Activated naive CD4-positive, alpha-beta T cell treated with anti-CD3 and anti-CD28 coated beads, Interleukin-2, amount 10 ng/mL, durations not matched to agents 7 days and 5 days (primary cell): Measurements from ENCODE around the gene SWAP70.

ENCODE experiments used
- CTCF ChIA-PET: fragments of 350-600 bp; sonication (Branson Sonifier 250); formaldehyde crosslinking; loops from one replicate; lab custom pipeline; 2021; ENCODE audit warnings: antibody characterized with exemption; lab: Charles Lee
- DNase-seq: peaks from one replicate; pipeline ENCODE4 v3.0.0-alpha.2; 2020
- H3K27ac Mint-ChIP-seq: one replicate; pipeline ENCODE4 v1.8.0; 2021; ENCODE audit warnings: mild to moderate bottlenecking, moderate library complexity, mixed read lengths
- H3K27me3 Mint-ChIP-seq: one replicate; pipeline ENCODE4 v1.8.0; 2021; ENCODE audit warnings: mild to moderate bottlenecking, mixed read lengths
- H3K36me3 Mint-ChIP-seq: one replicate; pipeline ENCODE4 v1.8.0; 2021; ENCODE audit warnings: mixed read lengths
- H3K4me1 Mint-ChIP-seq: one replicate; pipeline ENCODE4 v1.8.0; 2021; ENCODE audit warnings: mixed read lengths
- H3K4me3 Mint-ChIP-seq: one replicate; pipeline ENCODE4 v1.8.0; 2021; ENCODE audit warnings: mild to moderate bottlenecking, moderate library complexity, mixed read lengths
- H3K9me3 Mint-ChIP-seq: one replicate; pipeline ENCODE4 v1.8.0; 2021; ENCODE audit warnings: mixed read lengths

Gene SWAP70

DNA sequence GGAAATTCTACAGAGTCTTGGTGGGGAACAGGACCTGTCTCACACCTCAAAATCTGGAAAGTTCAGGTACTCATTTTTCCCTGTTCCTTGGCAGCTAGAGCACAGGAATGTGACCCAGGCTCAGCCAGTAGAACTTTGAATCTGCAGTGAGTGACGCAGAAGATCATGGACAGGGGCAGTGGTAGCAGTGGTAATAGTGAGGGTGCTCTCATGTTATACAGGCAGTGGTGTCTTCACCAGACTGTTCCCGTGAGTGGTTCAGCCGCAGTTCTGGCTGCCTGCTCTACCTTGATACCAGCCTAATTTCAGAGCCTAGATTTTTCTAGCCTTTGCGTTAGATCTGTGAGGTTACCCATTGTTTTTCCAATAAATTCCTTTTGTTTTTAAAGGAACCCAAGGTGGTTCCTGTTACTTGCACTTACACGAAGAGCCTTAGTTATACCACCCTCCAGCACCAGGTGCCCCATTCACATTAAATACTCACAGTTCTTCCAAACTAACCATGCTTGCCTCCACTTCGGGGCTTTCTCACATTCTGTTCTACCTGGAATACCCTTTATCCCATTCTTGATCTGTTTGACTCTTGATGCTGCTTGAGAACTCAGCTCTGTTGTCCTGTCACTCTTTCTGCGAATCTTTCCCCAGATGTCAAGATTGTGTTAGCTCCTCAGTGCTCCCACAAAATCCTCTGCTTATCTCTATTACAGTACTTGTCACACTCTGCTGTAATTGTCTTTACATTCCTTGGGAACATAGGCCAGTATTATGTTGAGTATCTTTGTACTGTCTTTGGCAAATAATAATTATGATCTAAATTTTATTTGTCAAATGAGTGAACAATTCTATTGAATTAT lies 47.8 kb downstream of the SWAP70 start:
- H3K36me3 Mint-ChIP-seq = peaks cover 14% of the 10 kb centered on the region
- peaks cover 6% of the 10 kb centered on the region for H3K4me1 Mint-ChIP-seq
- H3K9me3 Mint-ChIP-seq = peaks cover 13% of the 10 kb centered on the region
- CTCF ChIA-PET = no interaction called here
- no peak overlapping the region for H3K4me3 Mint-ChIP-seq
- H3K27ac Mint-ChIP-seq = no peak overlapping the region
- no peaks in the 10 kb centered on the region for H3K27me3 Mint-ChIP-seq
- DNase-seq = no peak

DNA sequence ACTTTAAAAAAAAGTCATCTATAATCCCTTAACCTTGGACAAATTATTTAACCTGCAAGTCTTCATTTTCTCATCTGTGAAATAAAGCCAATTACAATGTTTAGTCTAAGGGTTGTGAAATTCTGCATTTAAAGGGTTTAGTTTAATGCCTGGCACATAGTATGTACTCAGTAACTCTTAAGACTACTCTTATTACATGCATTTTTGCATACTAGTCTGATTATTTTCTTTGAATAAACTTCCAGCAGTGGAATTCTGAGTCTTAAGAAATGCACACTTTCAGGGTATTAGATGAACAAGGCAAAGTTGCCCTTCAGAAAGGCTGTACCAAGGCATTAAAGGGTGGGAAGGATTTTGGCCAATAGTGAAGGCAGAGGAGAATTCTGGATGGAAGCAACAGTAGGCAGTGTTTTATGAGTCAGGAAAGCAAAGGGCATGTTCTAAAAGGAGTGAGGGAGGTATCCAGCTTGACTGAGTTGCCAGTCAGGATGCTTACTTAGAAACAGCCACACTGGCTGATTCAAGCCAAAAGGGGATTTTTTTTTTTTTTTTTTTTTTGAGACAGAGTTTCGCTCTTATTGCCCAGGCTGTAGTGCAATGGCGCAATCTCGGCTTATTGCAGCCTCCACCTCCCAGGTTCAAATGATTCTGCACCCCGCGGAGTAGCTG lies 50.5 kb downstream of the SWAP70 start:
- CTCF ChIA-PET = interaction anchor here (4.2 kb wide), 1 partner anchor 34 kb away, joined by 19 read pairs; no protein-coding TSS in a partner anchor
- peaks cover 16% of the 10 kb centered on the region for H3K4me1 Mint-ChIP-seq
- H3K4me3 Mint-ChIP-seq = no peak overlapping the region
- no peak overlapping the region for H3K27ac Mint-ChIP-seq
- no peak for DNase-seq
- H3K9me3 Mint-ChIP-seq = peaks cover 13% of the 10 kb centered on the region
- peaks cover 17% of the 10 kb centered on the region for H3K36me3 Mint-ChIP-seq
- H3K27me3 Mint-ChIP-seq = no peaks in the 10 kb centered on the region

DNA sequence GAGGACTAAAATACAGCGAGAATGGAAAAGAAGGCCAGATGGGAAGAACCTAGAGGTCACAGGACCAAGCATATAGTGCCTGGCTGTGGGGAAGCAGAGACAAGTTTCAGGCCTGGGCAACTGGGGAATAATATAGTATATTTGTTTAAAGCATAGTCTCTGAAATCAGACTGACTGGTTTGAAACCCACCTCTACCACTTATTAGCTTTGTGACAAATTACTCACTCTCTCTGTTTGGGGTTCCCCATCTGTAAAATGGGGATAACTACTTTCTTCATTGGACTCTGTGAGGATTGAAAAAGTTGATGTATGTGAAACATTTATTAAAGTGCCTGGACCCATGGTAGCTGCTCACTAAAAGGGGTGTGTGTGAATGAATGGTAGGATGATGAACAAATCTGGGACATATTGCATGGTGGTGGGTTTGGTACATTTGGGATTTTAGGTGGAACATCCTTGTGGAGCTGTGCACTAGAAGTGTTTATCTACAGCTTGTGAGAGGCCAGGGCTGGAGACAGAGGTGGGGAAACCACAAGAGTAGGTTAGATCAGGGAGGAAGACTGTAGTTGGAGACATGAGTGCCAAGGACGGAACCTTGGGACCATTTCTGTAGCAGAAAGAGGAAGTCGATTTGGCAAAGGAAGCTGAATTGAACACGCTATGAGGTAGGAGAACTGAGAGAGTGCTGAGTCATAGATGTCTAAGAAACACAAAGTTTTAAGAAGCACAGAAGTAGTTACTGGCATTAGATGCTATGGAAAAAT lies 52.6 kb downstream of the SWAP70 start:
- CTCF ChIA-PET = interaction anchor here (0.5 to 4.2 kb wide), 5 partner anchors 10 to 151 kb away, joined by 3 to 19 read pairs (median 3); no protein-coding TSS in a partner anchor
- DNase-seq = no peak
- Mint-ChIP-seq H3K4me1 (peaks cover 29% of the 10 kb centered on the region), H3K27me3 (no peaks in the 10 kb centered on the region), H3K4me3 (no peak overlapping the region), H3K36me3 (peaks cover 19% of the 10 kb centered on the region), H3K9me3 (peaks cover 13% of the 10 kb centered on the region), H3K27ac (no peak overlapping the region)

DNA sequence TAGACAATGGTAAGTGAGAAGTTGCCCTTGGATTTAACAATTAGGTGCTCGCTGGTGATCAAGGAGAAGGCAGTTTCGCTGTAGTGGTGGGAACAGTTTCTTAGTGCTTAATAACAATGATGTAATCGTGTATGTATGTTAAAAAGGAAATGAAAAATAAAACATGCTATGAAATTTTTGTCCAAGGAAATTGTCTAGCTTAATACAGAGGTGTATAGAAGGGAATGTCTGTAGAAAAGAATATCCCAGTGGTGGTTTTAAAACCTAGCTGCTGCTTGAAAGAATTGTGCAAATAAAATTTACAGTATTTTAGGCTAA lies 53.1 kb downstream of the SWAP70 start:
- no peaks in the 10 kb centered on the region for H3K27me3 Mint-ChIP-seq
- H3K4me1 Mint-ChIP-seq = peaks cover 29% of the 10 kb centered on the region
- no peak overlapping the region for H3K27ac Mint-ChIP-seq
- H3K36me3 Mint-ChIP-seq = peaks cover 19% of the 10 kb centered on the region
- H3K4me3 Mint-ChIP-seq = no peak overlapping the region
- peaks cover 13% of the 10 kb centered on the region for H3K9me3 Mint-ChIP-seq
- DNase-seq = no peak
- CTCF ChIA-PET = interaction anchor here (0.5 to 4.2 kb wide), 4 partner anchors 10 to 151 kb away, joined by 3 to 19 read pairs (median 4); no protein-coding TSS in a partner anchor

DNA sequence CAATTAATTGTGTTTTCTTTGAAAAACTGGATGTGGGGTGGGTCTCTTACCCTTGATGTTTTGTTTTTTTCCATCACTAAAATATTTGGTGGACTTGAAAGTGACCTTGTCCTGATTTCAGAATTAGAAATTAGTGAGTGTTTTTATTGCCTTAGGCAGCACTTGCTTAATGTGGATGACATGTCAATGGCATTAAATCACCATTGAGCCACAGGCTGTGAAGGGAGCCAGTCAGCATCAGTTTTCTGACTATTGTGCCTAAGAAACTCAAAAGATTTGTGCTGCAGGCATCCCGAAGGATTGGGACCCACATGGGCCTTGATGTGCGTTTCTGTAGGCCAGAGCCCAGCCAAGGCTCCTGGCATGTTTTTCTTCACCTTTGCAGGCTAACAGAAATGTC lies 53.8 kb downstream of the SWAP70 start:
- H3K27me3 Mint-ChIP-seq = no peaks in the 10 kb centered on the region
- no peak for DNase-seq
- peaks cover 19% of the 10 kb centered on the region for H3K36me3 Mint-ChIP-seq
- no peak overlapping the region for H3K27ac Mint-ChIP-seq
- peaks cover 13% of the 10 kb centered on the region for H3K9me3 Mint-ChIP-seq
- H3K4me1 Mint-ChIP-seq = peaks cover 29% of the 10 kb centered on the region
- CTCF ChIA-PET = interaction anchor here (0.5 to 4.2 kb wide), 2 partner anchors 31 to 806 kb away, joined by 4 to 19 read pairs; no protein-coding TSS in a partner anchor
- H3K4me3 Mint-ChIP-seq = no peak overlapping the region

DNA sequence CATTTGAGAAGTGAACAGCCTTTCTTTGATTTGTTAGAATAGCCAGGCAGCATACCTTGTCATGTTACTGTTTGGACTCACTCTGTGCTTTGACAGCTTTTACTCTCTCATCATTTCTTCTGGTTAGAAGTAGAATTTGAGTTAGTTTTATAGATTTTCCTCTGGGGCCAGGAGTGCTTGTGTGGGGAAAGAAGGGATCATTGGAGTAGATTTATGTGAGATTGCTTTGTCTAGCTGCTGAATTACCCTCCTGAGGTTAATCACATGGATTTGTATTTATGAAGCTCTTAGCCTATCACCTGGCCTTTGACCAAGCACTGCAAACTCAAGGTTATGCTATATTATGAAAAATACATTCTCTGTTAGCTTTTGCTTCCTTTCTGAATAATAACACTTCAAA lies 54.3 kb downstream of the SWAP70 start:
- Mint-ChIP-seq H3K36me3 (peaks cover 19% of the 10 kb centered on the region), H3K27ac (no peak overlapping the region), H3K9me3 (peaks cover 13% of the 10 kb centered on the region), H3K4me3 (no peak overlapping the region), H3K4me1 (peaks cover 29% of the 10 kb centered on the region), H3K27me3 (no peaks in the 10 kb centered on the region)
- CTCF ChIA-PET = interaction anchor here (0.5 to 4.2 kb wide), 2 partner anchors 31 to 806 kb away, joined by 4 to 19 read pairs; no protein-coding TSS in a partner anchor
- no peak for DNase-seq

DNA sequence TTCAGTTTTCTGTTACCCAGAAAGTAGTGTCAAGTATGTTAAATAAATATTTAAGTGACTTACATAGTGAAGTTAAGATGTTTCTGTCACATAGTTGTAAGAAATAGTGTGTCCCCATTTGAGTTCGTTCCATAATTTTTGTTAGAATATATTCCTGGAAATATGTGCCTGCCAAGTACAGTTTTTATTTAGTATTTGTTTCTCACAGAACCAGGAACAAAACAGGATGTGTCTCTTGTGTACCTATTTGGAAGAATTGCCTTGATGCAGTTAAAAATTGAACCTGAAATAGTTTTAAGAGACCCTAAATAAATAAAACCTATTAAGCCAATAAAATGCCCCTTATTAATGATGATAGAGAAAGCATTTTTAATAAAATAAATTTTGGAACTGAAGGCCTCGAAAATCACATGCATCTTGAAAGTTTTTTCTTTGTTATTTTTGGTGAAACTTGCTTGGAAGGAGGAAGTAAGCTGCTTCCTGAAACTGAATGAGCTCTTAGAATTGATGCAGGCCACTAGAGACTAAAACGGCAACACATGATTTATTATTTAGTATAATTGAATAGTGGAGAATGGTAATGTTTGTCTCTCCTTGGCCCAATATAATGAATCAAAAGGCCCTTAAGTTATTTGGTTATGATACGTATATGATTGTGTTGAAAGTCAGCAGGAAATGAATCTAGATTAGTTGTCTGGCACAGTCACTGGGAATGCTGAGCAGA lies 55.9 kb downstream of the SWAP70 start:
- Mint-ChIP-seq H3K9me3 (peaks cover 13% of the 10 kb centered on the region), H3K27ac (peak overlapping the region; percentile 6), H3K4me1 (peaks cover 29% of the 10 kb centered on the region), H3K4me3 (no peak overlapping the region), H3K36me3 (peaks cover 16% of the 10 kb centered on the region), H3K27me3 (no peaks in the 10 kb centered on the region)
- DNase-seq = no peak
- CTCF ChIA-PET = interaction anchor here (0.7 to 1.2 kb wide), 3 partner anchors 9 to 107 kb away, joined by 3 to 6 read pairs (median 3); no protein-coding TSS in a partner anchor

DNA sequence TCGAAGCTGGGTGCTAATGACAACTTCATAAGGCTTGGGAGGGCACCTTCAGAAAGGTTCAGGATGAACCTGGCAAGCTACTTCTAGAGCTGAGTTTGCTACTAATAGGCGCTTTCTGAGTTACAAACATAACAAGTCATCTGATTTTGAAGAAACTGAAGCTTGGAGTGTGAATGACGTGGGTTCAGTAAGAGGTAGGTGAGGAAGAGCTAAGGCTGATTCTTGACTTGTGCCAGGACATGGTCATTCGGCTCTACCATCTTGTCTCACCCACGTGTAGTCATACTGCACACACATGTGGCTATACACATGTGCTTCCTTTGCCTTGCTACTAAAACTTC lies 56.4 kb downstream of the SWAP70 start:
- CTCF ChIA-PET = interaction anchor here (1.0 to 1.2 kb wide), 2 partner anchors 28 to 107 kb away, joined by 3 to 6 read pairs; no protein-coding TSS in a partner anchor
- H3K27ac Mint-ChIP-seq = peak overlapping the region; percentile 6
- H3K4me3 Mint-ChIP-seq = no peak overlapping the region
- no peak for DNase-seq
- peaks cover 14% of the 10 kb centered on the region for H3K36me3 Mint-ChIP-seq
- peaks cover 12% of the 10 kb centered on the region for H3K9me3 Mint-ChIP-seq
- H3K27me3 Mint-ChIP-seq = no peaks in the 10 kb centered on the region
- H3K4me1 Mint-ChIP-seq = peaks cover 29% of the 10 kb centered on the region

DNA sequence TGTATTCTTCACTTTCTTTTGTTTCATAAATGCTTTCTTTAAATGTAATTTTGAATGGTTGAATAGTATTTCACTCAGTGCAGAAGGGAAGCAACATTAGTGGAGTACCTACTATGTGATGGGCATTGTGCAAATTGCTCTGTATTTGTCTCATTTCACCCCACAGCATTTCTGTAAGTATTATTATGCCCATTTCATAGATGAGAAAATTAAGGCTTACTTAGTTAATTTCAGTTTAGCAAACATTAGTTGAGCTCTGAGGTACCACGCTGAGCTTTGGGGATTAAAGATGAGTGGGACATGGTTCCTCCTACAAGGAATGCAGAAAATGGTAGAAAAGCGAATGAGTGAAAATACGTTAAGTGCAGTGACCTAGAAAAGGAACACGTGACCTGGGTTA lies 58.1 kb downstream of the SWAP70 start:
- H3K4me3 Mint-ChIP-seq = no peak overlapping the region
- peaks cover 3% of the 10 kb centered on the region for H3K36me3 Mint-ChIP-seq
- CTCF ChIA-PET = no interaction called here
- peaks cover 22% of the 10 kb centered on the region for H3K4me1 Mint-ChIP-seq
- H3K27me3 Mint-ChIP-seq = no peaks in the 10 kb centered on the region
- H3K9me3 Mint-ChIP-seq = no peaks in the 10 kb centered on the region
- H3K27ac Mint-ChIP-seq = no peak overlapping the region
- DNase-seq = no peak

DNA sequence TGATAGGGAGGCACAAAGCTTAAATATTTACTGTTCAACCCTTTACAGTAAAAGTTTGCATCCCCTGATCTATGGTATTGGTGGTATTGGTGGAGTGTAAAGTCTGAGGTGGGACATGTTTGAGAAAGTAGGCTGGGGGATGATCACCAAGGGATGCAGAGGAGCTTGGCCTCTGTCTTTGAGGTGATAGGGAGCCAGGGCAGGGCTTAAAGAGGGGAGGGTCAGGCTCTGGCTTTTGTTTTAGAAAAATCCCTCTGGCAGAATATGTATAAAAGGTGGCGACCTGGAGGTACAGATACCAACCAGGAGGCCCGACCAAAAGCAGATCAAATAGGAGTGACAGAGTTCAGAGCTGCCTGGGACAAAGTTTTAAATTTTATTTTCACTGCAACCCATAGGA lies 59.0 kb downstream of the SWAP70 start:
- CTCF ChIA-PET = no interaction called here
- H3K36me3 Mint-ChIP-seq = peaks cover 3% of the 10 kb centered on the region
- H3K4me3 Mint-ChIP-seq = no peak overlapping the region
- no peaks in the 10 kb centered on the region for H3K9me3 Mint-ChIP-seq
- no peaks in the 10 kb centered on the region for H3K27me3 Mint-ChIP-seq
- H3K27ac Mint-ChIP-seq = no peak overlapping the region
- DNase-seq = no peak
- H3K4me1 Mint-ChIP-seq = peaks cover 19% of the 10 kb centered on the region

DNA sequence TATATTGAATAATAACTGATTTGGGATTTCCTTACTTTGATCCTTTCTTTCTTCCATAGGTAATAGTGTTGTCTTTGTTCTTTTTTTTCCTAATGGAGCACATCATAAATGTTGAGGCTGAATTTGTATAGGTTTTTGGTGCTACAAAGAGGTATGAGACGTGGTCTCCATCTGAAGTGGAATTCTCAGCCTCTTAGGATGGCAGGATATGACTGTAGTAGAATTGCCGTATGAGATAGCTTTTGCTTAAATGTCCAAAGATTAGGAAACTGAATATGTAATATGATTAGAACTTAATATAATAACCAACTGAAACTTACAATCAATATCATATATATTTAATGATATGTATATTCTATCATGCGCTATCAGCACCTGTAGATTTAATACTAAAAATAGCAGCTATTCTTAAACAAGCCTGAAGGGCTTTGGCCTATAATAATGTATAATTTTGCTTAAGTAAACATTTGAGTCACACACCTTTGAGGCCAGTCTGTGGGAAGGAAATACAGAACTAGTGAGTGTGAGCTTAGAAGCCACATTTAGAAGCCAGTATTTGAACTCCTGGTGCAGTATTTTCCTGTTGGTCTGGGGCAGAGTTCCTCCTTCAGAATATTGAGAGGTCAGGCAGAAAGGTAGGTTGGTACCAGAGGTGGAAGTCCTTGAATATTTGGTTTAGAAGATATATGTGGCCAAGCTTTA lies 62.6 kb downstream of the SWAP70 start:
- Mint-ChIP-seq H3K27ac (no peak overlapping the region), H3K27me3 (no peaks in the 10 kb centered on the region), H3K9me3 (no peaks in the 10 kb centered on the region), H3K36me3 (no peaks in the 10 kb centered on the region), H3K4me1 (peaks cover 3% of the 10 kb centered on the region), H3K4me3 (no peak overlapping the region)
- CTCF ChIA-PET = interaction anchor here (0.9 to 1.8 kb wide), 4 partner anchors 9 to 220 kb away, joined by 3 to 9 read pairs (median 4); no protein-coding TSS in a partner anchor
- DNase-seq = no peak

DNA sequence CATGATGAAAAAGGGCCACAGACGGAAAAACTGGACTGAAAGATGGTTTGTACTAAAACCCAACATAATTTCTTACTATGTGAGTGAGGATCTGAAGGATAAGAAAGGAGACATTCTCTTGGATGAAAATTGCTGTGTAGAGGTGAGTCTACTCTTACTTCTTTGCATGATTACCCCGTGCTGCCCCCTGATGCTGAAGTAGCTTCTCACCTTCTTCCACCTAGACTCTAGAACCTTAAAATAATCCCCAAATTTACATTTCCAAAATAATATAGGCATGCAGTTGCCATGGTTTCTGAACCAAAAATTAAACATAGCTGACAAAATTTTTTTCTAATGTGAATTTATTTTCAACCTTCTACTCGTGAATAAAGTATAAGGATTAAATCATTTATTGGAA lies 64.2 kb downstream of the SWAP70 start:
- Mint-ChIP-seq H3K36me3 (peaks cover 2% of the 10 kb centered on the region), H3K27ac (no peak overlapping the region), H3K27me3 (no peaks in the 10 kb centered on the region), H3K4me1 (peaks cover 3% of the 10 kb centered on the region), H3K9me3 (no peaks in the 10 kb centered on the region), H3K4me3 (no peak overlapping the region)
- CTCF ChIA-PET = no interaction called here
- DNase-seq = no peak

DNA sequence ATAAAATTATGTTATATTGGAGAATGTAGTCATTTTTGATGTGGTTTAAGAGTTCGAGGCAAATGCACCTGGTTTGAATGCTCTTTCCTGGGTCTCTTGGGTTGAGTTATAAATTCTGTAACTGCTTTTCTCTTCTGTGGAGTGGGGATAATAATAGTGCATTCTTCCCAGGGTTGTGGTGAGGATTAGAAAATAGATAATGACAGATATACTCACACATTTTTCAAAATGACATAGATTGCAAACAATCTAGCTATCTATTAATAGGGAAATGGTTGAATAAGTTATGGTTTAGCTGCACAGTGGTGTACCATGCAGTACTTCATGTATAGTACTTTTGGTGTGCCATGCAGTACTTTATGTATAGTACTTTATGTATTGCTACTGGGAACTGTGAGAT lies 67.4 kb downstream of the SWAP70 start:
- H3K27me3 Mint-ChIP-seq = no peaks in the 10 kb centered on the region
- H3K4me3 Mint-ChIP-seq = no peak overlapping the region
- CTCF ChIA-PET = interaction anchor here (1.1 to 1.2 kb wide), 2 partner anchors 17 to 19 kb away, joined by 4 to 6 read pairs; no protein-coding TSS in a partner anchor
- H3K27ac Mint-ChIP-seq = no peak overlapping the region
- DNase-seq = no peak
- peaks cover 3% of the 10 kb centered on the region for H3K4me1 Mint-ChIP-seq
- peaks cover 11% of the 10 kb centered on the region for H3K9me3 Mint-ChIP-seq
- H3K36me3 Mint-ChIP-seq = peaks cover 15% of the 10 kb centered on the region
